CD4-positive, alpha-beta T cell (primary cell): ENCODE data around the gene PHF10. TPM values are rescaled to one million over a fixed set of nuclear protein-coding genes. Genes with fewer than 3 reads are reported as not detected.

Experiments
- ATAC-seq: fragments of 200-7000 bp; cut with Tn5 transposase; one replicate; pipeline ENCODE4 v1.10.0; 2022; ENCODE audit warnings: mild to moderate bottlenecking; ENCODE audit not compliant: poor library complexity
- CTCF ChIA-PET: fragments of 350-600 bp; sonication (Branson Sonifier 250); formaldehyde crosslinking; loops from one replicate; lab custom pipeline; 2021; ENCODE audit warnings: antibody characterized with exemption, inconsistent platforms; lab: Charles Lee
- POLR2A ChIA-PET: fragments of 350-600 bp; sonication (Branson Sonifier 250); formaldehyde crosslinking; loops from one replicate; lab custom pipeline; 2021; ENCODE audit warnings: antibody characterized with exemption, inconsistent platforms; lab: Charles Lee
- DNase-seq, 14 experiments: peaks; one replicate each; pipeline ENCODE4 v3.0.0-alpha.2; 2013 to 2020; ENCODE audit warnings: mixed read lengths in 2 of 14
- H3K27ac ChIP-seq, 2 donors: one replicate each; pipeline versions ENCODE4 v1.5.1 to v1.7.0; 2013; ENCODE audit warnings: low read length in 2 of 2, low read depth in 1 of 2, mild to moderate bottlenecking in 1 of 2
- H3K27me3 ChIP-seq, 2 experiments: 1 replicate in 1 of 2; 2 replicates in 1 of 2; pipeline versions ENCODE4 v1.6.1 to v1.7.0; 2013; ENCODE audit warnings: low read length in 2 of 2, control low read depth in 1 of 2, mild to moderate bottlenecking in 1 of 2, moderate library complexity in 1 of 2; ENCODE audit not compliant: insufficient read depth in 2 of 2, control insufficient read depth in 1 of 2
- H3K36me3 ChIP-seq: one replicate; pipeline ENCODE4 v1.6.1; 2013; ENCODE audit warnings: low read length, control low read depth; ENCODE audit not compliant: insufficient read depth
- H3K4me1 ChIP-seq: one replicate; pipeline ENCODE4 v1.6.1; 2013; ENCODE audit warnings: low read length, control low read depth; ENCODE audit not compliant: insufficient read depth
- H3K4me3 ChIP-seq: one replicate; pipeline ENCODE4 v1.5.1; 2013; ENCODE audit warnings: mild to moderate bottlenecking, low read length, moderate library complexity
- H3K9me3 ChIP-seq, 2 experiments: 1 replicate in 1 of 2; 2 replicates in 1 of 2; pipeline versions ENCODE4 v1.6.1 to v1.7.0; 2013; ENCODE audit warnings: low read length in 2 of 2, mild to moderate bottlenecking in 2 of 2, control low read depth in 1 of 2, moderate library complexity in 1 of 2; ENCODE audit not compliant: control insufficient read depth in 1 of 2, insufficient read depth in 1 of 2
- H3K27ac Mint-ChIP-seq: one replicate; pipeline ENCODE4 v1.8.0; 2020; ENCODE audit warnings: mixed read lengths
- H3K27me3 Mint-ChIP-seq: one replicate; pipeline ENCODE4 v1.8.0; 2021; ENCODE audit warnings: mixed read lengths
- H3K36me3 Mint-ChIP-seq: one replicate; pipeline ENCODE4 v1.8.0; 2021; ENCODE audit warnings: low read depth, mixed read lengths
- H3K4me1 Mint-ChIP-seq: one replicate; pipeline ENCODE4 v1.8.0; 2021; ENCODE audit warnings: low read depth, mixed read lengths
- H3K4me3 Mint-ChIP-seq: one replicate; pipeline ENCODE4 v1.8.0; 2020; ENCODE audit warnings: mild to moderate bottlenecking, mixed read lengths
- H3K9me3 Mint-ChIP-seq: one replicate; pipeline ENCODE4 v1.8.0; 2020; ENCODE audit warnings: mixed read lengths
- intact Hi-C, 2 experiments: fragments of 100-400 bp; cut with DNase I in 1 of 2; cut with micrococcal nuclease in 1 of 2; formaldehyde crosslinking; loops; one replicate each; pipeline versions ENCODE4 v1.15.1 to v1.9.0; 2023 to 2025; cut with DNase I, micrococcal nuclease
- total RNA-seq, 174 experiments: library from RNA in 2 of 174; stranded (reverse) in 2 of 174; gene quantifications; one replicate each; pipeline ENCODE4 v1.2.3 and lab custom pipeline; 2021 to 2026
- TF ChIP-seq, protein P1 (sequence below): fragments of 200-600 bp; IDR thresholded peaks from one replicate; pipeline ENCODE4 v1.8.0; 2022; ENCODE audit warnings: antibody characterized with exemption, mild to moderate bottlenecking

The PHF10 gene
- total RNA-seq, 2 experiments from 2014 or later, result 93.9 to 97.8 TPM

DNA sequence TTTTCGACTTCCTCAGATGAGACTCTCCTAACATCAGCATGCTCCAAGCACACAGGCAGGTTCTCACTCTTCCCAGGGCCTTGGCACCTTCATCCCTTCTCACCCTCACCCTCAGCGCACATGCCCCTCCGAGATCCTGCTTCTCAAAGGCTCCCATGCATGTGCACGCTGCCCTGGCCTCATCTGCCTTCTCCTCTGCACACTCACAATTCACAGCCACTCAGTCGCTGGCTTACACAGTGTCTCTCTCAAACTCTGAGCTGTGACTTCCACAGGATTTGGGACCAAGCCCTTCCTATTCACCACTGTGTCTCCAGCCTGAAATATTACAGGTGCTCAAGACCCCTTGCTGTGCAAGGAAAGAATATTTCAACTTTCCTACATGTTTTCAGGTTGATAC is 52.7 kb downstream of the PHF10 start:
- TF ChIP-seq, protein P1, sequence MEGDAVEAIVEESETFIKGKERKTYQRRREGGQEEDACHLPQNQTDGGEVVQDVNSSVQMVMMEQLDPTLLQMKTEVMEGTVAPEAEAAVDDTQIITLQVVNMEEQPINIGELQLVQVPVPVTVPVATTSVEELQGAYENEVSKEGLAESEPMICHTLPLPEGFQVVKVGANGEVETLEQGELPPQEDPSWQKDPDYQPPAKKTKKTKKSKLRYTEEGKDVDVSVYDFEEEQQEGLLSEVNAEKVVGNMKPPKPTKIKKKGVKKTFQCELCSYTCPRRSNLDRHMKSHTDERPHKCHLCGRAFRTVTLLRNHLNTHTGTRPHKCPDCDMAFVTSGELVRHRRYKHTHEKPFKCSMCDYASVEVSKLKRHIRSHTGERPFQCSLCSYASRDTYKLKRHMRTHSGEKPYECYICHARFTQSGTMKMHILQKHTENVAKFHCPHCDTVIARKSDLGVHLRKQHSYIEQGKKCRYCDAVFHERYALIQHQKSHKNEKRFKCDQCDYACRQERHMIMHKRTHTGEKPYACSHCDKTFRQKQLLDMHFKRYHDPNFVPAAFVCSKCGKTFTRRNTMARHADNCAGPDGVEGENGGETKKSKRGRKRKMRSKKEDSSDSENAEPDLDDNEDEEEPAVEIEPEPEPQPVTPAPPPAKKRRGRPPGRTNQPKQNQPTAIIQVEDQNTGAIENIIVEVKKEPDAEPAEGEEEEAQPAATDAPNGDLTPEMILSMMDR, result no peak
- Mint-ChIP-seq H3K27ac (no peak overlapping the region), H3K9me3 (no peaks in the 10 kb centered on the region), H3K4me1 (peaks cover 10% of the 10 kb centered on the region), H3K27me3 (no peaks in the 10 kb centered on the region), H3K4me3 (no peak overlapping the region), H3K36me3 (peaks cover 67% of the 10 kb centered on the region)
- H3K9me3 ChIP-seq, result no peaks in the 10 kb centered on the region
- H3K4me3 ChIP-seq, result no peak overlapping the region
- H3K36me3 ChIP-seq, result peaks cover 11% of the 10 kb centered on the region
- intact Hi-C loops, result no loop called here
- ChIA-PET POLR2A (no interaction called here), CTCF (no interaction called here)
- DNase-seq (no peak), ATAC-seq (no peak)
- no peak overlapping the region for H3K27ac ChIP-seq
- H3K27me3 ChIP-seq, result no peaks in the 10 kb centered on the region
- H3K4me1 ChIP-seq, result no peaks in the 10 kb centered on the region

DNA sequence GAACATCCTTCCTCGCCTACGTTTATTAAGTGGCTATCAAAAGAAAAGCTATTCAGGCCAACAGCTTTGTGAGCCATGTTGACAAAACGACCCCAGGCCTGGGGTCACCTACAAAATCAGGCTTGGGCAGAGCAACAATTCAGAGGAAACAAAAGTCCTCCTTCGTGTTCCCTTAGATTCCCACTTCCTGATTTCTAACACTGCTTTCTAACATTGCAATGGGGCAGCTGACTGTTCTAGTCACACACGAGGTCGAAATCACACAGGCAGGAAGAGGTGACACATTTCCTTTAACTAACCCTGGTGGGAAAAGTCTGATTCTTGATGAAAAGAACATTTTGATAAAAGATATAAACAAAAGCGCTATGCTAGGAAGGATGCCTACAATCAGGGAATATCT is 54.4 kb downstream of the PHF10 start:
- H3K4me1 Mint-ChIP-seq, result peaks cover 10% of the 10 kb centered on the region
- Histone ChIP-seq H3K4me1 (no peaks in the 10 kb centered on the region), H3K36me3 (peaks cover 15% of the 10 kb centered on the region), H3K9me3 (no peaks in the 10 kb centered on the region), H3K27ac (no peak overlapping the region), H3K4me3 (no peak overlapping the region), H3K27me3 (no peaks in the 10 kb centered on the region)
- no peak overlapping the region for H3K4me3 Mint-ChIP-seq
- TF ChIP-seq, protein P1, result no peak
- intact Hi-C loops, result no loop called here
- peaks cover 64% of the 10 kb centered on the region for H3K36me3 Mint-ChIP-seq
- POLR2A ChIA-PET, result interaction anchor here (1.1 kb wide), 1 partner anchor 788 kb away, joined by 3 read pairs; no protein-coding TSS in a partner anchor
- CTCF ChIA-PET, result no interaction called here
- H3K27me3 Mint-ChIP-seq, result no peaks in the 10 kb centered on the region
- H3K27ac Mint-ChIP-seq, result no peak overlapping the region
- H3K9me3 Mint-ChIP-seq, result no peaks in the 10 kb centered on the region
- DNase-seq, result peak in 3 of 14 experiments; percentile 9 to 32 (median 23)
- peak; percentile 44 for ATAC-seq

DNA sequence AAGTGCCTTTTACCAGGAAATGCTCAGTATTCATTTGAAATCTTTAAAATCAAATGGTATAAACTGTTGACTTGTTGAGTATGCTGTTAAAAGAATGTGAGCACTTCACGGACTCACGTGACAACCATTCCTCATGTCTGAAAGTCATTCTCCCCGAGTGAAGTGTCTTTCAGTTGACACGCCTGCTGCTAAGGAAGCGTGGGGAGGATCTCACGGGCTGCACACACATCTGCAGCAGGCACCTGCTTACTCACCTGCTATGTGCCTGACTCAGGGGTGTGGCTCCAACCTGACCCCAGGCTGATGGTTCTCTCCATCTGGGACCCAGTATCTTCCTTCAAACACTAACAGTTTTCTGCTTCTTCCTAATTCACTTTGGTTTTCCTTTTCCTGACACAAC is 55.2 kb downstream of the PHF10 start:
- H3K27ac Mint-ChIP-seq, result no peak overlapping the region

More for the DNA sequence above, 55.2 kb downstream of the PHF10 start:
- TF ChIP-seq, protein P1, result no peak
- H3K4me1 ChIP-seq, result no peaks in the 10 kb centered on the region
- no peak overlapping the region for H3K27ac ChIP-seq
- H3K4me1 Mint-ChIP-seq, result peaks cover 10% of the 10 kb centered on the region
- H3K4me3 ChIP-seq, result no peak overlapping the region
- DNase-seq (no peak), ATAC-seq (no peak)
- CTCF ChIA-PET, result no interaction called here
- H3K4me3 Mint-ChIP-seq, result no peak overlapping the region
- H3K9me3 Mint-ChIP-seq, result no peaks in the 10 kb centered on the region
- H3K27me3 ChIP-seq, result no peaks in the 10 kb centered on the region
- POLR2A ChIA-PET, result interaction anchor here (1.1 kb wide), 1 partner anchor 788 kb away, joined by 3 read pairs; no protein-coding TSS in a partner anchor
- intact Hi-C loops, result no loop called here
- no peaks in the 10 kb centered on the region for H3K27me3 Mint-ChIP-seq
- H3K9me3 ChIP-seq, result no peaks in the 10 kb centered on the region
- peaks cover 61% of the 10 kb centered on the region for H3K36me3 Mint-ChIP-seq
- H3K36me3 ChIP-seq, result peaks cover 18% of the 10 kb centered on the region
